Nephron (organoid): ENCODE data around the gene COX14.

Experiments
- H3K27ac Mint-ChIP-seq, 3 experiments: 2 replicates each; pipeline ENCODE4 v1.8.0; 2020; ENCODE audit warnings: mixed read lengths in 3 of 3, mild to moderate bottlenecking in 2 of 3, moderate library complexity in 1 of 3
- H3K27me3 Mint-ChIP-seq: 2 replicates; pipeline ENCODE4 v1.8.0; 2021; ENCODE audit warnings: low read depth, mild to moderate bottlenecking, moderate library complexity, mixed read lengths
- H3K36me3 Mint-ChIP-seq: 2 replicates; pipeline ENCODE4 v1.8.0; 2020; ENCODE audit warnings: low read depth, mixed read lengths
- H3K4me1 Mint-ChIP-seq: 2 replicates; pipeline ENCODE4 v1.8.0; 2020; ENCODE audit warnings: mixed read lengths
- H3K4me3 Mint-ChIP-seq, 3 experiments: 2 replicates each; pipeline ENCODE4 v1.8.0; 2020; ENCODE audit warnings: mild to moderate bottlenecking in 3 of 3, mixed read lengths in 3 of 3, moderate library complexity in 2 of 3
- H3K9me3 Mint-ChIP-seq: 2 replicates; pipeline ENCODE4 v1.8.0; 2020; ENCODE audit warnings: mixed read lengths
- CTCF ChIP-seq, 3 experiments: fragments of 200-600 bp; sonication (generic); IDR thresholded peaks; one replicate each; pipeline ENCODE4 v1.5.0; 2021; ENCODE audit warnings: antibody characterized with exemption in 3 of 3; ENCODE audit not compliant: unreplicated experiment in 3 of 3

Gene COX14

GRCh38 chr12:50106907-50107306 lies 5.1 kb upstream of the COX14 start:
- no peaks in the 10 kb centered on the region for H3K27me3 Mint-ChIP-seq
- peaks cover 64% of the 10 kb centered on the region for H3K4me1 Mint-ChIP-seq
- H3K36me3 Mint-ChIP-seq, result peaks cover under 1% of the 10 kb centered on the region
- peak overlapping the region in 2 of 3 experiments; percentile 68 to 98 for H3K27ac Mint-ChIP-seq
- H3K4me3 Mint-ChIP-seq, result no peak overlapping the region
- no peaks in the 10 kb centered on the region for H3K9me3 Mint-ChIP-seq
- no peak for TF ChIP-seq CTCF (IDR thresholded peaks at IDR 0.05; ENCODE audit: unreplicated experiment in 3 of 3)

GRCh38 chr12:50107416-50108268 lies 4.4 kb upstream of the COX14 start:
- no peaks in the 10 kb centered on the region for H3K9me3 Mint-ChIP-seq
- no peak for TF ChIP-seq CTCF (IDR thresholded peaks at IDR 0.05; ENCODE audit: unreplicated experiment in 3 of 3)

GRCh38 chr12:50109319-50109718 lies 2.7 kb upstream of the COX14 start:
- no peaks in the 10 kb centered on the region for H3K9me3 Mint-ChIP-seq
- H3K27me3 Mint-ChIP-seq, result no peaks in the 10 kb centered on the region
- no peaks in the 10 kb centered on the region for H3K36me3 Mint-ChIP-seq
- H3K4me3 Mint-ChIP-seq, result no peak overlapping the region
- peaks cover 43% of the 10 kb centered on the region for H3K4me1 Mint-ChIP-seq
- no peak for TF ChIP-seq CTCF (IDR thresholded peaks at IDR 0.05; ENCODE audit: unreplicated experiment in 3 of 3)
- H3K27ac Mint-ChIP-seq, result peak overlapping the region; percentile 41 to 98 (median 86)

More at GRCh38 chr12:50107416-50108268, 4.4 kb upstream of the COX14 start:
- Mint-ChIP-seq H3K27me3 (no peaks in the 10 kb centered on the region), H3K27ac (peak overlapping the region; percentile 33 to 98 (median 79)), H3K4me3 (peak overlapping the region in 2 of 3 experiments; percentile 6 to 33), H3K36me3 (no peaks in the 10 kb centered on the region), H3K4me1 (peaks cover 59% of the 10 kb centered on the region)

GRCh38 chr12:50110127-50110761 lies 1.8 kb upstream of the COX14 start:
- peaks cover 39% of the 10 kb centered on the region for H3K4me1 Mint-ChIP-seq
- H3K4me3 Mint-ChIP-seq, result peak overlapping the region; percentile 37 to 60 (median 58)
- no peak for TF ChIP-seq CTCF (IDR thresholded peaks at IDR 0.05; ENCODE audit: unreplicated experiment in 3 of 3)
- no peaks in the 10 kb centered on the region for H3K27me3 Mint-ChIP-seq
- H3K36me3 Mint-ChIP-seq, result no peaks in the 10 kb centered on the region
- H3K9me3 Mint-ChIP-seq, result no peaks in the 10 kb centered on the region
- peak overlapping the region; percentile 86 to 98 (median 93) for H3K27ac Mint-ChIP-seq

GRCh38 chr12:50110762-50111351 lies 1.2 kb upstream of the COX14 start:
- peaks cover 36% of the 10 kb centered on the region for H3K4me1 Mint-ChIP-seq
- peak overlapping the region; percentile 86 to 98 (median 93) for H3K27ac Mint-ChIP-seq
- TF ChIP-seq CTCF (IDR thresholded peaks at IDR 0.05; ENCODE audit: unreplicated experiment in 3 of 3), result no peak
- H3K27me3 Mint-ChIP-seq, result no peaks in the 10 kb centered on the region
- H3K36me3 Mint-ChIP-seq, result peaks cover 3% of the 10 kb centered on the region
- peak overlapping the region; percentile 96 to 98 (median 98) for H3K4me3 Mint-ChIP-seq
- H3K9me3 Mint-ChIP-seq, result no peaks in the 10 kb centered on the region
